ENCODE measurements around the gene PUSL1. TPM values are rescaled to one million over a fixed set of nuclear protein-coding genes. Genes with fewer than 3 reads are reported as not detected.

Gene PUSL1
- total RNA-seq, 1 experiment from 2014 or later = 18.9 TPM

- H2AFZ ChIP-seq = no peak overlapping the region
- H3K9me2 ChIP-seq (ENCODE audit: insufficient read depth) = no peaks in the 10 kb centered on the region
- H3K27me3 ChIP-seq (ENCODE audit: insufficient read depth, low read depth) = no peaks in the 10 kb centered on the region
- POLR2A ChIA-PET (ENCODE audit: unreplicated experiment) = no interaction called here
- H3K4me1 ChIP-seq (replicated peaks; ENCODE audit: insufficient read depth) = peaks cover 23% of the 10 kb centered on the region
- H3K9me3 ChIP-seq (ENCODE audit: insufficient read depth, low read depth) = no peaks in the 10 kb centered on the region
- no peak for DNase-seq
- no peak overlapping the region for H3K4me3 ChIP-seq
- peak overlapping the region; percentile 43; the same call in 1 of the 2 replicates for H3K4me2 ChIP-seq
- TF ChIP-seq EZH2 (IDR thresholded peaks at IDR 0.05; ENCODE audit: low read depth) = no peak
- no peak for TF ChIP-seq CTCF (conservative IDR thresholded peaks at IDR 0.05)
- H3K79me2 ChIP-seq (ENCODE audit: low read depth) = peaks cover 70% of the 10 kb centered on the region
- CTCF ChIA-PET = no interaction called here
- 0 out of 2 replicates have a peak, but pooled peaks cover 5% of the 10 kb centered on the region for H3K36me3 ChIP-seq (ENCODE audit: low read depth)
- BruUV-seq (replicated peaks) = no TSS peak
- intact Hi-C loops (cut with micrococcal nuclease; ENCODE audit: unreplicated experiment) = no loop called here
- peaks cover 43% of the 10 kb centered on the region for H3F3A ChIP-seq (ENCODE audit: insufficient read depth, low read depth)
- 0 out of 2 replicates have a peak overlapping the region, but pooled peaks have one; percentile 23 for H3K27ac ChIP-seq
- peaks cover 59% of the 10 kb centered on the region for H4K20me1 ChIP-seq (ENCODE audit: insufficient read depth)
These were observed 10.6 kb downstream of the PUSL1 start for GRCh38 chr1:1318777-1319645.

- Histone ChIP-seq H3F3A (ENCODE audit: insufficient read depth, low read depth) (peaks cover 43% of the 10 kb centered on the region), H3K79me2 (ENCODE audit: low read depth) (peaks cover 73% of the 10 kb centered on the region), H3K4me2 (no peak overlapping the region), H3K27ac (no peak overlapping the region), H2AFZ (no peak overlapping the region), H3K4me3 (no peak overlapping the region), H3K9me3 (ENCODE audit: insufficient read depth, low read depth) (no peaks in the 10 kb centered on the region), H3K36me3 (ENCODE audit: low read depth) (0 out of 2 replicates have a peak, but pooled peaks cover 5% of the 10 kb centered on the region), H3K4me1 (replicated peaks; ENCODE audit: insufficient read depth) (peaks cover 23% of the 10 kb centered on the region), H3K27me3 (ENCODE audit: insufficient read depth, low read depth) (no peaks in the 10 kb centered on the region), H4K20me1 (ENCODE audit: insufficient read depth) (peaks cover 59% of the 10 kb centered on the region), H3K9me2 (ENCODE audit: insufficient read depth) (no peaks in the 10 kb centered on the region)
- TF ChIP-seq CTCF (conservative IDR thresholded peaks at IDR 0.05) = no peak
- TF ChIP-seq EZH2 (IDR thresholded peaks at IDR 0.05; ENCODE audit: low read depth) = no peak
- CTCF ChIA-PET = no interaction called here
- BruUV-seq (replicated peaks) = no TSS peak
- POLR2A ChIA-PET (ENCODE audit: unreplicated experiment) = no interaction called here
- no peak for DNase-seq
- intact Hi-C loops (cut with micrococcal nuclease; ENCODE audit: unreplicated experiment) = no loop called here
These were observed 11.2 kb downstream of the PUSL1 start for GRCh38 chr1:1319646-1319941.

DNA sequence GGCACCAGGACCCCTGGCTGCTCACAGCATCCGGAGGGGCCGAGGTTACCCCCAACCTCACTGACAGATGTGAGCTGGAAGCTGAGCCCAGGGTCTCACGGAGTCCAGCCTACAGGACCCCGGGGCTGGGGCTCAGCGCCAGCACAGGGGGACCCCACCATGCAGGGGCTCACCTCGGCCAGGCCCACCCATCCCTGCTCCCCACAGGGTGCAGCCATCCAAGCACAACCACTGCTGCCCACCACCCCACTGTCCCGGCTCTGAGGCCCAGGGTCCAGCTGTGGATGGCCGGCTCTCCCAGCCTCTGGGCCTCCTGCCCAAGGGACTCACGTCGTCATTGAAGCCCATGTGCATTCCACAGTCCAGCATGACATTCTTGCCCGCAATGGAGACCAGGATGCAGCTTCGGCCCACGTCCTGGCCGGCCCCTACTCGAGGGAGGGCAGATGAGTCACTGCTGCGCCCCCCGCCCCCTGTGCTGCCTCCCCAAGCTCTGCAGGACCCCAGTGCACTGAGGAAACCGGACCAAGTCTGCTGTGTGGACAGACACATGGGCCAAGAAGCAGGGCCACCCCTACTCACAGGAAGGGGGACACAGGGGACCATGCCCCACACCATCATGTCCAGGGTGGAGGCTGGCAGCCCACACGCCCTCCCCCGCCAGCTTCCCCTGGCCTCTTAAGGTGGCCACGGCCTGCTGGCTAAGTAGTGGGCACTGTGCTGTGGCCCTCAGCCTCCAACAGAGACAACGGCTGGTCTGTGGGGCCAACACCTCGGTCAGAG, 12.5 kb downstream of the PUSL1 start:
- Histone ChIP-seq H3K27me3 (ENCODE audit: insufficient read depth, low read depth) (no peaks in the 10 kb centered on the region), H3K9me2 (ENCODE audit: insufficient read depth) (no peaks in the 10 kb centered on the region), H3K27ac (no peak overlapping the region), H3K36me3 (ENCODE audit: low read depth) (0 out of 2 replicates have a peak, but pooled peaks cover 5% of the 10 kb centered on the region), H4K20me1 (ENCODE audit: insufficient read depth) (peaks cover 59% of the 10 kb centered on the region), H3K4me2 (no peak overlapping the region), H3K9me3 (ENCODE audit: insufficient read depth, low read depth) (no peaks in the 10 kb centered on the region), H3K4me1 (replicated peaks; ENCODE audit: insufficient read depth) (peaks cover 26% of the 10 kb centered on the region), H2AFZ (no peak overlapping the region), H3K4me3 (no peak overlapping the region), H3K79me2 (ENCODE audit: low read depth) (peaks cover 76% of the 10 kb centered on the region), H3F3A (ENCODE audit: insufficient read depth, low read depth) (peaks cover 47% of the 10 kb centered on the region)
- ChIA-PET POLR2A (ENCODE audit: unreplicated experiment) (no interaction called here), CTCF (no interaction called here)
- intact Hi-C loops (cut with micrococcal nuclease; ENCODE audit: unreplicated experiment) = no loop called here
- TF ChIP-seq CTCF (conservative IDR thresholded peaks at IDR 0.05) (no peak), EZH2 (IDR thresholded peaks at IDR 0.05; ENCODE audit: low read depth) (no peak)
- no TSS peak for BruUV-seq (replicated peaks)
- DNase-seq = no peak
